ENCODE measurements around the gene LRG1. TPM values are rescaled to one million over a fixed set of nuclear protein-coding genes. Genes with fewer than 3 reads are reported as not detected.

The LRG1 gene
- total RNA-seq, 1 donor from 2014 or later, result 0.35 TPM

DNA sequence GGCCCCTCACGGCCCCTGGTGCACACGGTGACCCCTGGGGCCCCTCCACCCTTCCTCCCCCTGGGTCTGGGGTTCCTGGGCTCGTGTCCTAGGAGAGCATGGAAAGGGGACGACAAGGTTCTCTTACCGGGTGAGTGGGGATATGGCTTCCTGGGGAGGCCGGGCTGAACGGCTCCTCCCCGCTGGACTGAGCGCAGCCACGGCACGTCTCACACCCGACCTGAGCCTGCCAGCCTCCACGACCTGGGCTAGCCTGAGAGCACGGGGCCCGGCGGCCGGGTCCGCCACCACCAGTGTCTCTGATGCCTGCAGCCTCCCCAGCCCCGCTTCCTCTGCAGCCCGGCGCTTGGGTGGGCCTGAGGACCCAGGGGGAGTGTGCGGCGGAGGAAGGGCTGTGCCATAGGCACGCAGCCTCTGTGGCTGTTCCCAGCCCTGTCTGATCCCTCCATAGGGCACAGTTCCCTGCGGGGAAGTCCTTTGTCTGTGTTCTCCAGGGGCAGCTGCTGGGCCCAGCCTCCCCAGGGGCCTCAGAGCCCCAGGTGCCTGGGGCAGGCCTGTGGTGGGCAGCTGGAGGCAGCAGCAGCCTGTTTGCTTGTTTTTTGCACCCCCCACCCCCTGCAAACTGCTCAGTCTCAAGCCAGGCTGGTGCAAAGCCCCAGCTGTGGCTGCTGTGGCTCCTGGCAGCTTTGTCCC, 36.6 kb downstream of the LRG1 start:
- no peak for DNase-seq (ENCODE audit: low read depth)

DNA sequence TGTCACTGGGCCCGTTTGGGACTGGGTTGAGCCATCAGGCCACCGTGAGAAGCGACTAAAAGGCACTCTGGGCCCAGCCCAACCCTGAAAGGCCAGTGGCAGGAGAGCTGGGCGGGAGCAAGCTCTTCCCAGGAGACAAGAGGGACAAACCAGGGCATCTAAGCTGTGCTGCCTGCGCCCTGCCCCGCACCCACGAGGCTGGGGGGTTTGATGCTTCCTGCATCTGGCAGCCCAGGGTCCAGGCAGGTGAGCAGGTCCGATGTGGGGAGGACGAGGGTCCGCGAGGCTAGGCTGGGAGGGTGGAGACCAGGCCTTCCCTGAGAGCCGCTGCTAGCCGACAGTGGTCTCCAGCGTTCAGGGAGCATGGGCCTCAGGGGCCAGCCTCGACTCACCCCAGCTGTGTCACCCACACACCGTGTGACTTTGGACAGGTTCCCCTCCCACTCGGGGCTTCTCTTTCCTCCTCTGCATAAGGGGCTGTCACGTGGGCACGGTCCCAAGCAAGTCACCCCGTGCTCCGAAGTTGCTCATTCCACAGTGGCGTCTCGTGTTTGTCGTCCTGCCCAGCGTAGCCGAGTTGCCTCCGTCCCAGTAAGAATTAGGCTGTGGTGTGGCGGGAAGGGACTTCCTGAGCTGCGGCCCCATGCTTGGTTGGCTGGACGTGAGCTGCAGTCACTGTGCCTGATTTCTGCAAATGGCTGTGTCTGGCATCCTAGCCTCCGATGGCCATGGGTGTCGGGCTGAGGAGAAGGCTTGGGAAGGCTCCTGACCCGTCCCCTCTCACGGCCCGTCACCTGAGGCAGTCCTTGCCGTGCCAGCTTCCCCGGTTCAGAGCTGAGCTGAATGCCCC, 37.3 kb downstream of the LRG1 start:
- TF ChIP-seq, protein P1, sequence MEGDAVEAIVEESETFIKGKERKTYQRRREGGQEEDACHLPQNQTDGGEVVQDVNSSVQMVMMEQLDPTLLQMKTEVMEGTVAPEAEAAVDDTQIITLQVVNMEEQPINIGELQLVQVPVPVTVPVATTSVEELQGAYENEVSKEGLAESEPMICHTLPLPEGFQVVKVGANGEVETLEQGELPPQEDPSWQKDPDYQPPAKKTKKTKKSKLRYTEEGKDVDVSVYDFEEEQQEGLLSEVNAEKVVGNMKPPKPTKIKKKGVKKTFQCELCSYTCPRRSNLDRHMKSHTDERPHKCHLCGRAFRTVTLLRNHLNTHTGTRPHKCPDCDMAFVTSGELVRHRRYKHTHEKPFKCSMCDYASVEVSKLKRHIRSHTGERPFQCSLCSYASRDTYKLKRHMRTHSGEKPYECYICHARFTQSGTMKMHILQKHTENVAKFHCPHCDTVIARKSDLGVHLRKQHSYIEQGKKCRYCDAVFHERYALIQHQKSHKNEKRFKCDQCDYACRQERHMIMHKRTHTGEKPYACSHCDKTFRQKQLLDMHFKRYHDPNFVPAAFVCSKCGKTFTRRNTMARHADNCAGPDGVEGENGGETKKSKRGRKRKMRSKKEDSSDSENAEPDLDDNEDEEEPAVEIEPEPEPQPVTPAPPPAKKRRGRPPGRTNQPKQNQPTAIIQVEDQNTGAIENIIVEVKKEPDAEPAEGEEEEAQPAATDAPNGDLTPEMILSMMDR (conservative IDR thresholded peaks at IDR 0.05; ENCODE audit: low read depth, low read length), result no peak
- no peak for DNase-seq (ENCODE audit: low read depth)
- H3K4me3 ChIP-seq (ENCODE audit: low read depth, low read length), result no peak overlapping the region

More for the DNA sequence above, 36.6 kb downstream of the LRG1 start:
- H3K4me3 ChIP-seq (ENCODE audit: low read depth, low read length), result no peak overlapping the region
- TF ChIP-seq, protein P1 (conservative IDR thresholded peaks at IDR 0.05; ENCODE audit: low read depth, low read length), result no peak

DNA sequence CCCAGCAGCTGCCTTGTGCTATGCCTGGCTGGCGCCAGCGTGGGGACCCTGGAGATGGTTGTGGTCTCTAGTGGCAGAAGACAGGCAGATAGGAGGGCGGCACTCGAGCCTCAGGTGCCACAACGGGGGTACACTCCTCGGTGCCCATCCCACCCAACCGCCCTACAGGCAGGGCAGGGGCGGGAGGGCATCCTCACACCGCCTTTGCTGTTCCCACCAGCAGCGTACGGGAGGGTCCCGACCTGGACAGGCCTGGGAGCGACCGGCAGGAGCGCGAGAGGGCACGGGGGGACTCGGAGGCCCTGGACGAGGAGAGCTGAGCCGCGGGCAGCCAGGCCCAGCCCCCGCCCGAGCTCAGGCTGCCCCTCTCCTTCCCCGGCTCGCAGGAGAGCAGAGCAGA, 38.1 kb downstream of the LRG1 start:
- DNase-seq (ENCODE audit: low read depth), result no peak
- TF ChIP-seq, protein P1 (conservative IDR thresholded peaks at IDR 0.05; ENCODE audit: low read depth, low read length), result no peak
- no peak overlapping the region for H3K4me3 ChIP-seq (ENCODE audit: low read depth, low read length)

DNA sequence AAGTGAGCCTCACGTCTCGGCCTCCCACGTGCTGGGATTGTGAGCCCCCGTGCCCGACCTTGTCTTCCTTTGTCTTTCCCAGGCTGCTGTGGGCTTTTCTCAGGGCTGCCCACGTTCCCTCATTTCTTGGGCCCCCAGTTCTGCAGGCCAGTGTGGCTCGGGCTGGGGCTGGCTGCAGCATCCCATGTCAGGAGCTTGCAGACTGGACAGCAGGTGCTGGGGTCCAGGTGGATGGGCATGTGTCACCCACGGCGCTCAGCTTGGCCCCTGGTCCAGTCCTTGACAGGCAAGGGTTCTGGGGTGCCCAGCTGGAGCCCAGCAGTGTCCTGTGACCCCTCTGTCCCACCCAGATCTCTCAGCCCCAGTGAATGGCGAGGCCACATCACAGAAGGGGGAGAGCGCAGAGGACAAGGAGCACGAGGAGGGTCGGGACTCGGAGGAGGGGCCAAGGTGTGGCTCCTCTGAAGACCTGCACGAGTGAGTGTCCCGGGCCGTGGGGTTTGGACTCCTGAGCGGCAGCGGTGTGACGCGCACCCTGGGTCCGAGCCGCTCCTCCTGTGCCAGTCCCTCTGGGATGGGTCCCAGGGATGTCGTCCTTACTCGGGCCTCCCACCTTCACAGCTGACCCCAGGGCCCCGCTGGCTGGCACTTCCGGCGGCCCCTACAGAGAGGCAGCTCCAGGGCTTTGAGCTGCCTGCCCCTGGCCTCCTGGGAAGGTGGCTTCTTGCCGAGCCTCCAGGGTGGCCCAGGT, 38.8 kb downstream of the LRG1 start:
- no peak overlapping the region for H3K4me3 ChIP-seq (ENCODE audit: low read depth, low read length)
- TF ChIP-seq, protein P1 (conservative IDR thresholded peaks at IDR 0.05; ENCODE audit: low read depth, low read length), result no peak
- no peak for DNase-seq (ENCODE audit: low read depth)

DNA sequence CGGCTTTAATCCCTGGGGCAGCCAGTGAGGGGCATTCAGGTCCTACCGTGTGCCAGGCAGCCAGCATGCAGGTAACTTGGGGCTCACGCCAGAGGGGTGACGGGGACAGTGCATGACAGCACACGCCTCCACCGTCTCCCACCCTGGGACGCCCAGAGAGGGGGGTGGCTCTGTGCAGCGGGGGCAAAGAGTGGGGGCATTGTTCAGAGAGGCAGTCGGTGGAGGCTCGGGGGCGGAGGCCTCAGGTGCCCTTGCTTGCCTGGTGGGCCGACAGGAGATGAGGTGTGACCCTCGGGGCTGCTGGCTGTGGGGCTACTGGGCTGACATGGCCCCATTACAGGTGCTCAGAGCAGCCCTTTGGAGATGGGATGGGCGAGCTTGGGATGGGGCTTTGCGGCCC, 40.0 kb downstream of the LRG1 start:
- H3K4me3 ChIP-seq (ENCODE audit: low read depth, low read length), result no peak overlapping the region
- DNase-seq (ENCODE audit: low read depth), result no peak
- TF ChIP-seq, protein P1 (conservative IDR thresholded peaks at IDR 0.05; ENCODE audit: low read depth, low read length), result no peak

DNA sequence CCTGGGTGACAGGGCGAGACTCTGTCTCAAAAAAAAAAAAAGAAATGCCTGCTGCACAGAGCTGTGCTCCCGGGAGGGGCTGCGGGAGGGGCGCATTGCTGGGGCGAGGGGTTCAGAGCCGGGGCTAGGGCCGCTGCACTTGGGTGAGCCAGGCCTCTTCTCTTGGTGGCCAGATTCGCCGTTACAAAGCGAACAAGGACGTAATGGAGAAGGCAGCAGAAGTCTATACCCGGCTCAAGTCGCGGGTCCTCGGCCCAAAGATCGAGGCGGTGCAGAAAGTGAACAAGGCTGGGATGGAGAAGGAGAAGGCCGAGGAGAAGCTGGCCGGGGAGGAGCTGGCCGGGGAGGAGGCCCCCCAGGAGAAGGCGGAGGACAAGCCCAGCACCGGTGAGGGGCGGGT, 40.5 kb downstream of the LRG1 start:
- DNase-seq (ENCODE audit: low read depth), result no peak
- H3K4me3 ChIP-seq (ENCODE audit: low read depth, low read length), result no peak overlapping the region
- TF ChIP-seq, protein P1 (conservative IDR thresholded peaks at IDR 0.05; ENCODE audit: low read depth, low read length), result no peak
